NCI-H82 treated with DMSO at 0.1 percent for 48 hours (cell line): ENCODE results near the gene FDX1.

Experiments
- DNase-seq: peaks from one replicate; lab custom pipeline; 2025; ENCODE audit not compliant: unreplicated experiment; lab: John Stamatoyannopoulos, UW

FDX1 gene

DNA sequence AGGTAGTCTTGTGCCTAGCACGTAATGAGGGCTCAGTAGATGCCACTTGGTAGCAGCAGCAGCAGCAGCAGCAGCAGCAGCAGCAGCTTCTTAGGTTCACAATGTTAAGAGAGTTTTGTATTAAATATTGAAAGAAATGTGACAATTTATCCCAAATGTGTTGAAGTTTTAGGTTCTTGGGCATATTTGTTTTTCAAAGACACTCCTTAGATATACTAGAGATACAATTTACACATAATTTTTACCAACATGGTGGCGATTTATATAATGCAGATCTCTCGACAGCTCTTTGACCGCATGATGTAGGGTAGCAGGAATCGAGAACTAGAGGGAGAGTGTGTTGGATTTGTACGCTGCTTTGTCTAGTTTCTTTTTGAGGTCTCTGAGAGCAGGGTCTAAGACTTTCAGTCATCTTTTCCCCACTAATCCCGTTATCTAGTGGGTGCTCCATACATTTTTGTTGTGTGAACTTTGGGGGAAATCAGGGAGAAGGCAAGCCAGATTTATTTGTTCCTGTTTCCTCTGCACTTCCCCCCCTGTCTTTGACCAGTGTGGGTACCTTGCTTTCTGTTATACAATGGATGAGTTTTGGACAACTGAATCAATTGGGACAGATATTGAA lies 1.4 kb downstream of the FDX1 start:
- DNase-seq, result no peak

DNA sequence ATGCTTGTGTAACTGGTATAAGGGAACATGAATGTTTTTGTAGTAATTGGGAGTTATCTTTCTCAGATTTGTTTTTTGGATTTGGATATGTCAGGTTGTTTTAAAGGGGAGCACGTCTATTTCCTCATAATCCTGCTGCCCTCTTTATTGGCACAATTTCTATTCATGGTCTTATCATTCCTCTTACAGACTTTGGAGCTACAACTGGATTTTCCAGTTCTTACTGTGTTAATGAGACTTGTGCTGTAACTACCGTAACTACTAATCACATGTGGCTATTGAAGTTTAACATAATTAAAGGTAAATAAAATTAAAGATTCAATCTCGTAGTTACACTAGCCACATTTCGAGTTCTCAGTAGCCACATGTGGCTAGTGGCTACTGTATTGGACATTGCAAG lies 1.9 kb downstream of the FDX1 start:
- no peak for DNase-seq

DNA sequence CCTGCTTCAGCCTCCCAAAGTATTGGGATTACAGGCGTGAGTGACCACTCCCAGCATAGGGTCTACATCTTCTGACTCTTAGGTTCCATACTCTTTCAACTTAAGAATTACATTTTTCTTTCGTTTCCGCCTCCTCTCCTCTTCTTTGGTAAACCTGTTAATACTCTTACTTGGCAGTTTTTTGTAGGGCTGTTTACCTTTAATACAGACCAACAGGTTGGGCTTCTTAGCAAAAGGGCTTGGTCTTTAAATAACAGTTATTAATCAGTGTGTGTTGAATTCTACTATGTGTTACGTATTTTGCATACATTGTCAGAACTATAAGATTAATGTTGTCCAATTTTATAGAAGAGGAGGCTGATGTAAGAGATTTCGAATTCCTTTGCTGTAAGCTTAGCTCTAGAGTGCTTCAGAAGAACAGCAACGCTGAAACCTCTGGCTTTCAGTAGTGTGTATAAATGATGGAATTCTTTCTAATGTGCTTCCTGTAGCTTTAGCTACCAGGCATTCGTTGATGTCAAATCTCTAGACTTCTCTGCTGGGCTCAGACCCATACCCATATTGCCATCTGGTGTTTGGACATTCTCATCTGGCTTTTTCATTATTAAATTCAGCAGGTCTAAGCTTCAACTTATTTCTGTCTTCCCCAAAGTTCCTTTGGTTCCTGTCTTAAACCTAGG lies 3.1 kb downstream of the FDX1 start:
- DNase-seq, result no peak

DNA sequence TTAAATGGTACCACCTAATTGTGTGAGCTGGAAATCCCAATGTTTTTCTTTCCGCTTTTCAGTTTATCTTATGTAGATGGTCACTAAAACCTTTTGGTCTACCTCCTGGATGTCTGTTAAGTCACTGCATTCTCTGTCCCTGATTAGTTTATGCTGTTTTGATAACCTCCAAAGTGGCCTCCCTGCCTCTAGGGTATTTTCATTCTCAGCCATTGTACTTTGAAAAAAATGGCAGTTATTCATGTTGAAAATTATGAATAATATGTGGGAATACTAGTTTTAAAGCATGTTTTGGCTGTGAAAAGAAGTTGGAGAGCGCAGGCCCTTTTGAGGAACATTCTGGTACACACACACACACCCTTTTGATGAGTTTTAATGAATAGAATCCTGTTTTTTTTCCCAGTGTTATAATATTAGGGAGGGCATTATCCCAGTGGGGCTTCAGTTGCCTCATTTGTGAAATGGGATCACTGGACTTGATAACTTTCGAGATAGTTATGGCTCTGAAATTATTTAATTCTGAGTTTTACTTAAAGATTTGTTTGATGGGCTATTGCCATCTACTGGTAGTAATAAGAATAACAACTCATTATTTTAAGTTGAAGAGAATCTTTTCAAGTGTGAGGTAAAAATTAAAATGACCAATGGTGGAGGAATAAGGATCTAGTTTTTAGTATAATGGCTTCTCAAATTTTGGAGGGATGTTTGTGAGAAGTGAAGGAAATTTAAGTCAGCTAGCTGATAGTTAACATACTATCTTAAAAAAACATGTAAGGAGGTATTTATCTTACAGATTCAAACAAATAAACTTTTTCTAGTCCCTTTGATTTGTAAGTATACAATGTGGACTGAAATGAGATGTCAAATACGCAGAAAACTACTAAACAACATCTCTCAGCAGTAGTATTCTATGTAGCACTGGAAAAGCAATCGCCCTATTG lies 3.9 kb downstream of the FDX1 start:
- no peak for DNase-seq

DNA sequence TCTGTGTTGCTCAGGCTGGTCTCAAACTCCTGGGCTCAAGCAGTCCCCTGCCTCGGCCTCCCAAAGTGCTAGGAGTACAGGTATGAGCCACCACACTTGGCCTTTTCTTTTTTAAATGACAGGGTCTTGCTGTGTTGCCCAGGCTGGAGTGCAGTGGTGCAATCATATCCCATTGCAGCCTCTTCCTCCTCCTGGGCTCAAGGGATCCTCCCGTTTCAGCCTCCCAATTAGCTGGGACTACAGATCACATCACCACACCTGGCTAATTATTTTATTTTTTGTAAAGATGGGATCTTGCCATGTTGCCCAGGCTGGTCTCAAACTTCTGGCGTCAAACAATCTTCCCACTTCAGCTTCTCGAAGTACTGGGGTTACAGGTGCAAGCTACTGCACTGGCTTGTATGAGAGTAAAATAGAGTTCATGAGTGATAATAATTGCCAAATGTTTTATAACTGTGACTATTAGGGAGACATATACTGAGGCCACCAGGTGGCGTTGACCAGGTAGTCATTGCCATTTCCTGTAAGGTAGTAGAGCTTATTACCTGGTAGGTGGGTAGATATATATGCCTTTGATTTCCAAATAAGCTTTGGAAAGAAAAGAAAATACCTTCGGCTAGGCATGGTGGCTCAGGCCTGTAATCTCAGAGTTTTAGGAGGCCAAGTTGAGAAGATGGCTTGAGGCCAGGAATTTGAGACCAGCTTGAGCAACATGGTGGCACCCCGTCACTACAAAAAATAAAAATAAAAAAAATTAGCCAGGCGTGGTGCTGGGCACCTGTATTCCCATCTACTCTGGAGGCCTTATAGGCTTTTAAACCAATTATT lies 5.4 kb downstream of the FDX1 start:
- DNase-seq, result no peak

DNA sequence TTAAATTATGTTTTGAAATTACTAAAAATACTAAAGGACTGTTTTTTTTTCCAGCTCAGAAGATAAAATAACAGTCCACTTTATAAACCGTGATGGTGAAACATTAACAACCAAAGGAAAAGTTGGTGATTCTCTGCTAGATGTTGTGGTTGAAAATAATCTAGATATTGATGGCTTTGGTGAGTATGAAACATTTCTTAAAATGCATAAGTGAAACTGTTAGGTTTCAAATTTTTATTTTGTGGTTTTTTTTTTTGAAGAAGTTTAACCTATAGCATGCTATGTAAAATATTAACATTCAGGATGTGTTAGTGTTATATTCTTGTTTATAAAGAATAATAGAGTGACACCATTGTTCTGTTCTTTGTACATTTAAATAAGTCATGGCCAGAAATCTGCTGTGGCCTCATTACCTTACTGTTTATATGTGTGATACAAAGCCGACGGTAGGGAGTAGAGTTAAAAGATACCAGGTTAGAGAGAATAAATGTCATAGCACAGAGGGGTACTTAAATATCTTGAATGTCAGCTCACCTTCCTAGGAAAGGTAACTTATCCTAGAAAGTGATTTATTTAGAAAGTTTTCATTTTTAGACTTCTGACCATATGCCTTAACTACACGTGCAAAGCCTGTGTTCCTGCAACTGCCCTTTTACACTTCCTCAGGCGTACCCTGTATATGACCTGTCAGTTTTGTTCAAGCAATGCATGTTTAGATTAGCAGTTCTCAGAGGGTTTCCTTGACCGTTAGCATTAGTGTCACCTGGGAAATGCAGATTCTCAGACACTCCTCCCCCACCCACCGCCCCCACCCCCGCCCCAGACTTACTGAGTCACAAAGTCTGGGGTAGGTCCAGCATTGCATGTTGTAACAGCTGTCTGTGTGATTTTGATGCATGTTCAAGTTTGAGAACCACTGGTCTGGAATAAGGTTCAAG lies 6.3 kb downstream of the FDX1 start:
- DNase-seq, result no peak

DNA sequence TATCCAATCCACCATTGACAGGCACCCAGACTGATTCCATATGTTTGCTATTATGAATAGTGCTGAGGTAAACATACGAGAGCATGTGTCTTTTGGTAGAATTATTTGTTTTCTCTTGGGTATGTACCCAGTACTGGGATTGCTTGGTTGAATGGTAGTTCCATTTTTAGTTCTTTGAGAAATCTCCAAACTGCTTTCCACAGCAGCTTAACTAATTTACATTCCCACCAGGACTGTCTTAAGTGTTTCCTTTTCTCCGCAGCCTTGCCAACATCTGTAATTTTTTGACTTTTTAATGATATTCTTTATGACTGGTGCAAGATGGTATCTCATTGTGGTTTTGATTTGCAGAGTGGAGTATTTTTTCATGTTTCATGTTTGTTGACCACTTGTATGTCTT lies 8.3 kb downstream of the FDX1 start:
- DNase-seq, result no peak

DNA sequence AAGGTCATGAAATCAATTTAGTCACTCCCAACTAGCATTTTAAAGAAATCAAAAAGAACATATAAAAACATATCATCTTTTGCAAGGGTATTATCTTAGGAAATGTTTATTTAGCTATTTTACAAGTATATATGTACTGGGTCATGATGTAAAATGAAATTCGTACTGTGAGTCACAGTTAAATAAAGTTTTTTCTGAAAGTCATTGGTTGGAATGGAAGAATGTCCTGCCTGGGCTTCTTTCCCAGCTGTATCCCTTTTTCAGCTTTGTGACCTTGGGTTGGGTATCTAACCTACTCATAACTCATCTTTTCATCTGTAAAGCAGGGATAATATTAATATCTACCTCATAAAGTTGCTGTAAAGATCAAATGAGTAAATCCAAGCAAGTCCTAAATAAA lies 15.7 kb downstream of the FDX1 start:
- DNase-seq, result no peak

DNA sequence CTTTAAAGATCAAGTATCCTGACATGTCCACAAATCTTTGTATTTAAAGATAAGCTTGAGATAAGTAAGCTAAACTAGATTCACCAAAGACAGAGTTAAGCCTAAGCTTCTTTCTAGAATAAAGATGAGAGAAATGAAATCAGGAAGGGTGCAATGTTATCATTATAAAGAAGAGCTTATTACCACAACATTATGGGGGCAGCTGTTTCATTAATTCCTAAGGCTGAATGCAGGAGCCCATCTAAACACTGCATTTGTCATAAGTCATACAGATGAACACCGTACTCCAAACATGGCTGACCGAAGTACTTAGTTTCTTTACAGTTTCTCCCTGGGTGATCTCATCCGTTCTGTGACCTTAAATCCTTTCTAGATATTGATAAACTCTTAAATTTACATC lies 16.3 kb downstream of the FDX1 start:
- DNase-seq, result peak; percentile 64

DNA sequence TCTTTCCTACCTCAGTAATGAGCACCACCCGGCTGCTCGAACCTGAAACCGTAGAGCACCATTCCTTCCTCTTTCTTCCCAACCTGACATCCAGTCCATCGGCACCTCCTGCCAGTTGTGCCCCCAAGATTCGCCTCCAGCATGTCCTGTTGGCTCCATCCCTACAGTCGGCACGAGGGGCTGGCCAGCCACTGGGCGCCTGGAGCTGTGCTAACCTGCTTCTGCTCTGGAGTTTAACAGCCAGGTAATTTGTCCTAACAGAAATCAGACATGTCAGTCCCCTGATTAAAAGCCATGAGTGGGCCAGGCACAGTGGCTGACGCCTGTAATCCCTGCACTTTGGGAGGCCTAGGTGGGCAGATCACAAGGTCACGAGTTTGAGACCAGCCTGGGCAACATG lies 16.8 kb downstream of the FDX1 start:
- no peak for DNase-seq

DNA sequence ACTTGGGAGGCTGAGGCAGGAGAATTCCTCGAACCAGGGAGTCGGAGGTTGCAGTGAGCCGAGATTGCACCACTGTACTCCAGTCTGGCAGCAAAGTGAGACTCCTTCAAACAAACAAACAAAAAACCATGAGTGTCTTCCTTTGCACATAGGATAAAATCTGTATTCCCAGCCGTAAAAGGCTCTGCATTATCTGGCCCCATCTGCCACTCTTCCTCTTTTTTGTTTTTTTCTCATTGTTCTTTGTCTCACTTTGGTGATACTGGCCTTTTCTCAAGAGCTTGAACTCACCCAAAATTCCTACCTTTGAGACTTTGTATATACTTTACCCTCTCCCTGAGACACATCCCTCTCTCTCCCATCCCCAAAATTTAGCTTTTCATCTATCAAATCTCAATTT lies 17.6 kb downstream of the FDX1 start:
- no peak for DNase-seq

DNA sequence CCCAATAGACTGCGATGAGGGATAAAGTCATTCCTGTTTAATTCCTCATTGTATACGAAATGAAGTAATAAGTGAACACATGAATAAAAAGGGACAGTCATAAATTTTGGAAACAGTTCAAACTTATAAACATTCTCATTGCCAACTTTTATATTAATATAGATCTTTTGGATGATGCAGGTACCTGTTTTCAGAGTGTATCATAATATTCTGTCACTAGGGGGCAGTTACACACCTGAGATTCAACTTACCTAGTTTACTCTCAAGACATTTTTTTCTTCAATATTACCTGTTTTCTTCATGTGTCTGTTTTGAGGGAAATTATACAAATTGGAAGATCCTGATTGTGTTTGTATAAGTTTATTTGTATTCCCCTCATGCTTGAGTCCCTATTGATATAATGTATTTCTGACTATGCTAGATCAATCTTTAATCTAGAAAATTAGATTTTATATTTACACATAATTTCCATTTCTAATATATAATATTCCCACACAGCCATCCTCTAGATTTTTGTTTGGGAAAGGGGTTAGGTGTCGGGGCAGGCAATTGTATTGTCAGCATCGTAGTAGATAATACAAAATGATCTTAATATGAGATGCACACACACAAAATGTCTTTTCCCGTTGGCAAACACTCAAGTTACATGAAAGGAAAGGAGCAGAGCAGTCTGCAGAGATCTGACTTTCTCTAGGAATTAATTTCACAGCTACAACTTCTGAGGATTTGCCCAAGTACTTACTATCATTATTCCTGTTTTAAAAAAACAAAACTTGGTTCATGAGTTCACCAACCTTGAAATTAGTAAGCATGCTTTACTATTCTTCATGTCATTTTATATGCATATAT lies 18.4 kb downstream of the FDX1 start:
- DNase-seq, result no peak

DNA sequence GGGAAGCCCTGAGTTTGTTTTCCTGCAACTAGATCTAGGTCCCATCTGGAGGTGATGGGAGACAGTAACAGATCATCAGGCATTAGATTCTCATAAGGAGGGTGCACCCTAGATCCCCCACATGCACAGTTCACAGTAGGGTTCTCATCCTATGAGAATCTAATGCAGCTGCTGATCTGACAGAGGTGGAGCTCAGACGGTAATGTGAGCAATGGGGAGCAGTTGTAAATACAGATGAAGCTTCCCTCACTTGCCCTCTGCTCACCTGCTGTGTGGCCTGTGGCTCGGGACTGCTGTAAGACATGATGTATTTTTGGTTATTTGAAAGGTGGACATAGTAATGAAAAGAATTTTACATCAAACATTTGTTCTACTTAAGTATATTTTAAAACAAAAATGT lies 20.5 kb downstream of the FDX1 start:
- no peak for DNase-seq

DNA sequence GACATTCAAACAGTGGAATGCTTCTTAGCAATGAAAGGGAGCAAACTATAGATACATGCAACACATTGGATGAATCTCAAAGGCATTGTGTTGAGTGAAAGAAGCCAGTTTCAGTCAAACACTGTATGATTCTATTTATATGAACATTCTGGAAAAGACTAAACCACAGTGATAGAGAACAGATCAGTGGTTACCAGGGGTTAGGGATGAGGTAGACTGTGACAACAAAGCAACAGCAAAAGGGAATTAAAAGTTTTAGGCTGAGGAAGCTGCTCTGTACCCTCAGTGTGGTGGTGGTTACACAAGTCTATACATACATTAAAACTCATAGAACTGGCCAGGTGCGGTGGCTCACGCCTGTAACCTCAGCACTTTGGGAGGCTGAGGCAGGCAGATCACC lies 23.0 kb downstream of the FDX1 start:
- no peak for DNase-seq

DNA sequence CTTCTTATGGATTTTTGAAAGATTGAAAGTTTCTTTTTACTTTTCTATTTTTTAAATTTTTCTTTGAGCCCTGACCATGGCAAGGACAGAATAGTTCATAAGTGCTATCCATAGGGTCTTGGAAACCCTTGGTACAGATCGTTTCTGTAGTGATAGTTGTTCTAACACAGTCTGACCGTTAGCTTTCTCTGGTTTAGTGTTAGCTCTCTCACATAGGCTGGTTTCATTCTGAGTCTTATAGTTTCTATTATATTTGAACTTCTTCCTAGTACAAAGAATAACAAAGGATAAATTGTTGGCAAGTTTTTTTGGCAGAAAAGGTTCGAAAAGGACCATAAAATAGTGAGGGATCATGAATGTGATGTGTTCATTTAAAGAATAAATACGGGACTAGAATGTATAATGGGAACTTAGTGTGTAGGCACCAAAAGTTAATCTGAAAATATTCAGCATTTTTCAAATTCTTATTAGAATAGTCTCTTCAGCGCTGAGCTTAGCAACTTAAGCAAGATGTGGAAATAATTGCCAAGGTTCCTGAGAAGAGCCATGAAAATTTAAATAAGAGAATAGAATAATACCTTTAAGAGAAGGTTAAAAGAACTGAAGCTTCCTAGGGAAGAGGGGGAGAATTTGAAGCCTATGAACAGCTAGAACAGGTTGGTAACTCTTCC lies 24.1 kb downstream of the FDX1 start:
- no peak for DNase-seq

DNA sequence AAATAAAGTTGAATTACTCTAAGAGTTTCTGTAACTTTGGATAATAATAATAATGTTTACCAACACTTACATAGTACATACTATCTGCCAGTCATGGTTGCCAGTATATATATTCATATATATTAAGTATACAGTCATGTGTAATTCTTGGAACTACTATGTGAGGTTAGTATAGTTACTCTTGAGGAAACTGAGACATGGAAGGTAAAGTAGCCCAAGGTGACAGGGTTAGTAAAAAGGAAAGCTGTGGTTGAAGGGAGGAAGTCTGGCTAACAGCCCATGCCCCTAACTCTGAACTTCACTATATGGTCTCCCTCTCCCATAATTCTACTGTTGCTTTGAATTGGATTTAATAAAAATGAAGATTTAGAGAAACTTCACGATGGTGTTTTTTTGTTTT lies 24.9 kb downstream of the FDX1 start:
- DNase-seq, result no peak

DNA sequence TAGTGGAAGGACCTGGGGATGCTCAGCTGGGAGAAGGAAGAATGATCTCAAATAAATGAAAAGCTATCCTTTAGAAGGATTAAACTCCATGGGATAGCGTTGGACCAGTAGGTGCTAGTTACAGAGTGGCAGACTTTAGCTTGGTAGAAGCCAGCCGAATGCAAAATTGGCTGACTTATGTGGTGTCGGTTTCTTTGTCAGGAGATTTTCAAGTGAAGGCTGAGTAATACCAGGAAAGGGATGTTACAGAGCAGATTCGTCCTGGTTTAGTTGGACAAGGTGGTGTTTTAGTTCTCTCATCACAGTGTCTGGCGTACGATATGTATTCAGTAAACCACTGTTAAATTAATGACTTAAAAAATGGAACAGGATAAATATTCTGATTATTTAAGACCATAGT lies 26.0 kb downstream of the FDX1 start:
- DNase-seq, result no peak

DNA sequence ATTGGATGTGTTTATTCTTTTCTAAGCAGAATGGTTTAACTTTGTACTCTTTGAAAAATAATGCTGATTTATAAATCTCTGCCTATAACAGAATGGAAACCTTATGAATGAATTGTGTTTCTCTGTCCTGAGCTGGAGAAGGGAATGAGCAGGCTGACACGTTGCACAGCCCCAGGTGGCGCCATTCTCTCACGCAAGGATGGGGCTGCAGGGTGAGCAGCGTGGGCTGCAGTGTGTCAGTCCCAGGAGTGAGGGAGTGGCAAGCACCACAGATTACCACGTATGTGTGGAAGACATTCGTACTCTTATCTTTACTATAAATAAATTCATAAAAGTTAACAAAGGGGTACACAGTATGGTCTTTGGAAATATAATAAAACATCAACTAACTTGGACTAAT lies 33.4 kb downstream of the FDX1 start:
- peak; percentile 19 for DNase-seq

DNA sequence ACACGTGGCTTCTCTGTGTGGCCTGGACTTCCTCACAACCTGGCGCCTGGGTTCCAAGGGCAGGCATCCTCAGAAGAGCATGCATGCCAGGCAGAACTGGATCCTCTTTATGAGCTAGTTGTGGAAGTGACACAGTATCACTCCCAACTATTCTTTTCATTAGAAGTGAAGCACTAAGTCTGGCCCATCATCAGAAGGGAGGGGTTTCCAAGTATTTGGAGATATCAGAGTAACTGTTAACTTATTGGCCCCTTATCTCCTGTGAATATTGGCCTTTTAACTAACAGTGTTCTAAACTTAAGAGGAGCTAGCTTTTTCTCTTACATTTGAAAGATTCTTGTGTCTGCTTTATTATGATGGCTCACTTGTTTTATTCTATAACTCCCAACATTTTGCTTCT lies 35.5 kb downstream of the FDX1 start:
- DNase-seq, result no peak
